CD4-positive, alpha-beta T cell treated with Interleukin-12 subunit alpha and Interleukin-12 subunit beta, for 1 hour (primary cell): ENCODE results near the gene PREX1.

Experiments used
- DNase-seq: peaks from one replicate; pipeline ENCODE4 v3.0.0-alpha.2; 2020

Gene PREX1

DNA sequence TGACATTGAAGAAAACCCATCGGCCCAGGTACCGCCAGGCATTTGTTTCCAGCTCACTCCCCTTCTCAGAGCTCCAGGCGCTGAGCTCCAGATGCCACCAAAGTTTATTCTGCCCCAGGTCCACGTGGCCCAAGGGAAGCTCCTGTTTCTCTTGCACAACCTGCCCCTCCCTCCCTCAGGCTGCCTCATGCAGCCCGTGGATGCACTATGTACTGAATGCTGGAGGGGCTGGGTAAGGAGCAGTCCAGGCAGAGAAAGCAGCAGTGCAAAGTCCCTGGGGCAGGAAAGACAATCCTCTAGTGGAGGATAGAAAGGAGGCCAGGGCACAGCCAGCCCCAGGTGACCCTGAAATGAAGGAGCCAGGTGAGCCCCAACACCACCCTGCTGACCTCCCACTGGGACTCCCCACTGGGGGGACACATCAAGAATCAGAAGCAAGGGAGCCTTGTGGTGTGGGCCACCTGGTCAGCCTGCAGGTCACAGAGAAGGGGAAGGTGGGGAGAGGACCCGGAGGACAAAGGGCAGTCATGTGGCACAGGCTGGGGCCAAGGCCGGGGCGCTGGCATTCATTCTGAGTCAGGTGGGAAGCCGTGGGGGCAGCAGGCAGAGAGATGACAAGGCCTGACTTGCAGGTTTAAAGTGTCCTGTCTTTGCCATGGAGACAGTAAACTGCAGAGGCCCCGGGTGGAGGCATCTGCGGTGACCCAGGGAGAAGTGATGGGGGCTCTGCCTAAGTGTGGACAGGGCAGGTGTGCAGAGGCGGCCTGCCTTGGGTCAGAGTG lies 230.1 kb downstream of the PREX1 start:
- no peak for DNase-seq

DNA sequence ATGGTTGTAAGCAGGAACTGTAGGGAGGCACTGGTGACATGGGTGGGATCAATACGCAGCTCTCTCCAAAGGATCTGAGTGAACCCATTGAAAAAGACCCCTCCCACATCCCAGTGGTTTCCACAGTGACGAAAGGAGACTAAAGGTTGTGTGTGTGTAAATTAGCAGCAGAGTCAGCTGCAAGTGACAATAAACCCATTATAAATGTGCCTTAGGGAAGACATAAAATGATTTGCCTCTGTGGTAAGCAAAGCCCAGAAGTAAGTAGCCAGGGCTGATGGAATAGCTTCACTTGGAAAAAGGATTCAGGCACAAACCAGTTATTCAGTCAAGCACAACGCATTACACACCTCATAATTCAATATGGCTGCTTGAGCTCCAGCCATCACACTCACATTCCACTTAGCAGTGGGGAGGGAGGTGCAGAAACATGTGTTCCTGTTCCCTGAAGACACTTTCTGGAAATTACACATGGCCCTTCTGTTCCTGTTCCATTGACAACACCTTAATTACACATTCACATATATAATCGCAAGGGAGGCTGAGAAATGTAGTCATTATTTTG lies 231.4 kb downstream of the PREX1 start:
- DNase-seq, result no peak

DNA sequence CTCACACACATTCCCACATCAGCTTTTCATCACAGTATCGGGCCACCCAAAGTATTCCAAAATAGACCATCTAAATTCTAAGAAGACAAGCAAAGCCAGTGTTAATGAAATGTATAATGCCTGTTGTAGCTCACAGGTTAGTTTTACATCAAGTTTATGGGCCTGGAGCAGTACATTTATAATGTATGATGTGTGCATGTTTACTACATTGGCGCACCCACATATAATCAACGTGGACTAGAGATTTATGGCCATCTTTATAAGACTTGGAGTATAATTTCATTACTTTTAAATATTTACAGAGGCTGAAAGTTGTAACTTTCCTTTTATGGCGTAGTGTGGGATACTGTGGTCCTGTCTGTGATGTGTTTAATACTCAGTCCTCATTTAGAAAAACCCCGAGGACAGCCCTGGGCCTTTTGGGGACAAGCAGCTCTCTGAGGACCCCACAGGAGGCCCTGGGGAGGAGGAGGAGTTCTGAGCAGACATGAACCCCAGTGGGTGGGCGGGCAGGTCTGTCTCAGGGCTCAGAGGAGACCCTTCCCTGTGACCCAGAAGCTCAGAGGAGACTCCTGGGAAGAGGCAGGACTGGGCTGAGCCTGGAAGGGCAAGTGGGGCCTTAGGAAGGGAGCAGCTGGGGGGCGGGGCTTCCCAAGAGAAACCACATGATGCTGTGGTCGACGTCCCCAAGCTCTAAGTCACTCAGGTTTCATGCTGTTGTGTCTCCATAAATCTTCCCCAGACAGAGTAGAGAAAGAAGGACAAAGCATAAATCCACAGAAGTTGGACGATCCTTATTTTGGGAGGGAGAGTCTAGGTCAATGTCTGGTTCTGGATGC lies 232.1 kb downstream of the PREX1 start:
- DNase-seq, result no peak

DNA sequence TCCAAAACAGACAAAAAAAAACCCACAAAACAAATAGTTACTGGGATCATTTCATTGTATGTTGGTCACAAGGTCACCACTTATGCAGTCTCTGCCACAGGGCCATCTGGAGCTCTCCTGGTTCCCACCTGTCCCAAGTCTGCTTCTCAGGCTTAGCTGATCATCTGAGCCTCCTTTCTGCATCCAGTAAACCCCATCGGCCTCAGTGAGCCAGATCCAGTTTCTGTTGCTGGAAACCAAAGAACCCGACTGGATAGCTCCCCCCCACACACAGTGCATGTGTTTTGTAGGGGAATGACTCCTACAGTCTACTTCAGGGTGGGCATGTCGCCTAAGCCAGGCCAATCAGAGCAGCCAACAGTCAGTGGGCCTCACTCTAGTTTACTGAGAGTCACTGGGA lies 233.3 kb downstream of the PREX1 start:
- no peak for DNase-seq

DNA sequence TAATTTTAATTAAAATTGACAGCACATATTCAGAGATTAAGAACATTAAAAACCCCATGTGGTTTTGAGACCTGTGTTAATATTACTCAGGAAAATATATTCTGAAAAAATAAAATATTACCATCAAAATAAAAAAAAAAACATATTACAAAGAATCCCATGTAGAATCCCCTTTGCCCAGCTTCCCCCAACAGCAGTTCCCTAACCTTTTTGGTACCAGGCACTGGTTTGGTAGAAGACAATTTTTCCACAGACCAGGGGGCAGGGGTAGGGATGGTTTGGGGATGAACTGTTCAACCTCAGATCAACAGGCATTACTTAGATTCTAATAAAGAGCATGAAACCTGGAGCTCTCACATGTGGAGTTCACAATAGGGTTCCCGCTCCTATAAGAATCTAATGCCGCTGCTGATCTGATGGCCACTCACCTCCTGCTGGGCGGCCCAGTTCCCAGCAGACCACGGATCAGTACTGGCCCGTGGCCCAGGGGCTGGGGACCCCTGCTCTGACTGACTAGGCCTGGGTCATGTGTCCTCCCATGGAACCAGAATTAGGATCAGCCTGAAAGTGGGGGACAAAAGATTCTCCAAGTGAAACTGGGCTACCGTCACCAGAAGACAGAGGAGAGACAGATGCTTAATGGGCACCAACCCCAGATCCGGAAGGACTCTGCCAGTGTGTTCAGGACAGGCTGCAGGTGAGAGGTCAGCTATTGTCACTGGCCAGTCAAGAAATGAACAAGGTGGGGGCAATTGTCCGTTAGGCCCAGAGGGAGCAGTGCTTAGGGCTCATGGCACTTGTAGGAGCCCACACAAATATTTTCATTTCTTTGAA lies 235.5 kb downstream of the PREX1 start:
- no peak for DNase-seq

DNA sequence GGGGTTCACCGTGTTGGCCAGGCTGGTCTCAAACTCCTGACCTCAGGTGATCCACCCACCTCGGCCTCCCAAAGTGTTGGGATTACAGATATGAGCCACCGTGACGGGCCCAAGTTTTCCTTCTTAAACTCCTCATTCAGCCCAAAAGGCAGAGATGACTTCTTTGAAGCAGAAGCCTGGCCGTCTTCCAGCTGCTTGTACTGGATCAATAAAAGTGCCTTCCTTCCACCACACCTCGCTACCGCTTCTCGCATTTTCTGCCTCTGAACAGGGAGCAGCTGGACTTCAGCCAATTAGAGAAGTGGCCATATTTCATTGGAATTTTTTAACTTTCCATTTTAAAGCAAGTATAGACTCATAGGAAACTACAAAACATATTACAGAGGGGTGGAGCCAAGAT lies 241.1 kb downstream of the PREX1 start:
- DNase-seq, result no peak

DNA sequence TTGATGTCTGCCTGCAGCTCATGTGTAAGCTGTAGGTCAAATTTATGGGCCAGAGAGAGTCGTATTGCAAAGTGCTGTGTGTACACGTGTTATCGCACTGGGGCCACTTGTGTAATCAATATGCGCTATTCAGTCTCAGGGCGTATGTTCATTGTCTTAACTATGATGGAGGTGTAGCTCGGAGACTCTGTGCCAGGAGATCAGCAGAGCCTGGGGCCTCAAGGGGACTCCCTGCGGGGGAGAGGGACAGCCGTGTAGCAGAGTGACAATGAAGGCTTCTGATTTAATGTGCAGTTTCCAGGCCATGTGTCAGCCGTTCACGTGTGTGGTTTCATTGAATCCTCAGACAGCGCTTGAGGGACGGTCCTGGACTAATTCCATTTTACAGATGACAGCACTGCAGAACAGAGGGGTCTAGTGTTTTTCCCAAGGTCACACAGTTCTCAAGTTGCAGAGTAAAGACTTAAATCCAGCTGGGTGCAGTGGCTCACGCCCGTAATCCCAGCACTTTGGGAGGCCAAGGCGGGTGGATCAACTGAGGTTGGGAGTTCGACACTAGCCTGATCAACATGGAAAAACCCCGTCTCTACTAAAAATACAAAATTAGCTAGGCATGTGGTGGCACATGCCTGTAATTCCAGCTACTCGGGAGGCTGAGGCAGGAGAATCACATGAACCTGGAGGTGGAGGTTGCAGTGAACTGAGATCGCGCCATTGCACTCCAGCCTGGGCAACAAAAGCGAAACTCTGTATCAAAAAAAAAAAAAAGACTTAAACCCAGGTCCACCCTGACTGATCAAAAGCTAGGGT lies 242.5 kb downstream of the PREX1 start:
- no peak for DNase-seq

DNA sequence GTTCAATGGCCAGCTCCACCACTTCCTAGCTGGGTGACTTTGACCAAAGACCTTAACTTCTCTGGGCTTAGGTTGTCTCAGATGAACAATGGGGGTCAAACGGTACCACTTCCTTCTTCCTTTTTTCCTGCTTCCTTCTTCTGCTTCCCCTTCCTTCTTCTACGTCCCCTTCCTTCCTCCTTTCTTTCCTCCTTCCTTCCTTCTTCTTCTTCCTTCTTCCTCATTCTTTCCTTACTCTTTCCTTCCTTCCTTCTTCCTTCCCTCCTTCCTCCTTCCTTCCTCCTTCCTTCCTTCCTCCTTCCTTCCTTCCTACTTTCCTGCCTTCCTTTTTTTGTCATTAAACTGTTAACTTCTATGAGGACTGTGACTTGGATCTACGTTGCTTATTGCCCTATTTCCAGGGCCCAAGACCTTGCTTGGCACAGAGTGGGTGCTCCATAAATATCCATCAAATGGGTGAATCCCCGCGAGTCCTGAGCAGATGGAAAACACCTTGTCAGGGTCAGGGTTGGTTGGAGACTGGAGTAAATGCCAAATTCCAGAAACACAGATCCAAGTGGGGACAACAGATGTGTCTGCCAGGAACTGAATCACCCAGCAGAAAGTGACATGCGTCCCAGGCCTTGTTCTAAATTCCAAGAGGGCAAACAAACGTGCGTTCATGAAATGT lies 243.3 kb downstream of the PREX1 start:
- DNase-seq, result no peak

DNA sequence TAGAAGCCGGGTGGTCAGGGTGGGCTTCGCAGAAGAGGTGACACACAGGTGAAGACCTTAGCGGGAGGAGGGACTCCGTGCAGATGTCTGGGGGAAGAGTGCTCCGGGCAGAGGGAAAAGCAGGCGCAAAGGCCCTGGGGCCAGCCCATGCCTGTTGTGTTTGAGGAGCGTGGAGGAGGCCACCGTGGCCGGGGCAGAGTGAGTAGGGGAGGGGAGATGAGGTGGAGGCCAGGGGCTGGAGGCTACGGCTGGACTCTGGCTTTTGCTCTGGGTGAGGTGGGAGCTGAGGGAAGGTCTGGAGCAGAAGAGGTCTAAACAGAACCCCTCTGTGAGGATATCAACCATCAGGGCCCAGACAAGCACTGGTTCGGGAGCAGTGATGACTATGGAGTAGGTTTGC lies 244.0 kb downstream of the PREX1 start:
- no peak for DNase-seq

DNA sequence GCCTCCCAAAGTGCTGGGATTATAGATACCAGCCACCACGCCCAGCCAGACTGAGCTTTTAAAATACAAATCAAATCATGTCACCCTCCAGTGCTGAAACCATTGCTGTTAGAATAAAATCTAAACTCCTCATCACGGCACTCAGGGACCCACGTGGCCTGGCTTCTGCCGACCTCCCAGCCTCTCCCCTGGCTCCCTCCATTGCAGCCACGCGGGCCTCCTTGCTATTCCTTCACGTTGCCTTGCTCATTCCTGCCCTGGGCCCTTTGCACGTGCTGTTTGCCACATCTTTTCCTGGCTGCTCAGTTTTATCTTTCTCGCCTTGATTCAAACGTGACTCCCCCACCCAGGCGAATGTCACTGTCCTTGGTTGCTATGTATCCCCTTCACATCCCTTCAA lies 244.6 kb downstream of the PREX1 start:
- DNase-seq, result no peak

DNA sequence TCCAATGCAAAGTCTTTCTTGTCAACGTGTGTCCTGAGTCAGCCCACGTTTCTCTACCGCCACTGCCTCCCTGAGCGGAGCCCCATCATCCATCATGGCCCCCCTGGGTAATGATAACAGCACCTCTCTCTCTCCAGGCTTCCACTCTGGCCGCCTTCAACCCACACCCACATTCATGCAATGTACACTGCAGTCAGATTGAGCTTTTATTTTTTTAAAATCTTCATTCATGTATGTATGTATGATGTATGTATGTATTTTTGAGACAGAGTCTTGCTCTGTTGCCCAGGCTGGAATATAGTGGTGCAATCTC lies 245.2 kb downstream of the PREX1 start:
- no peak for DNase-seq

DNA sequence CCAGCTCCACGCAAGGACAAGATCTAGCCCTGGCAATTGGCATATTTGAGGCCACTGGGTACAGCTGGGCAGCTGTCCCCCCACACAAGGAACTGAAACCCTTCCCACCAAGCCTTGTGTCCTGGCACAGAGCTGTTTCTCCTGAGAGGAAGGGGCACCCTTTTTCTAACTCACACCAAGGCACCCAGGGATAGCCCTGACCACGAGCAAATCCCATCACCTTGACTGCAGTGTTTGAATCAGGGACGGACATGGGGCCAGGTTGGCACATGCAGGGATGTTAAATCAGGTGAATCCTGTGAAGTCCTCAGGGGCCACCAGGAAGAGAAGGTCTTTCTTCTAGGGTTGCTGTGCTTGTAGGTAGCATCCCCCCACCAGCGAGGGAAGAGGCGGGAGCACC lies 246.6 kb downstream of the PREX1 start:
- no peak for DNase-seq

DNA sequence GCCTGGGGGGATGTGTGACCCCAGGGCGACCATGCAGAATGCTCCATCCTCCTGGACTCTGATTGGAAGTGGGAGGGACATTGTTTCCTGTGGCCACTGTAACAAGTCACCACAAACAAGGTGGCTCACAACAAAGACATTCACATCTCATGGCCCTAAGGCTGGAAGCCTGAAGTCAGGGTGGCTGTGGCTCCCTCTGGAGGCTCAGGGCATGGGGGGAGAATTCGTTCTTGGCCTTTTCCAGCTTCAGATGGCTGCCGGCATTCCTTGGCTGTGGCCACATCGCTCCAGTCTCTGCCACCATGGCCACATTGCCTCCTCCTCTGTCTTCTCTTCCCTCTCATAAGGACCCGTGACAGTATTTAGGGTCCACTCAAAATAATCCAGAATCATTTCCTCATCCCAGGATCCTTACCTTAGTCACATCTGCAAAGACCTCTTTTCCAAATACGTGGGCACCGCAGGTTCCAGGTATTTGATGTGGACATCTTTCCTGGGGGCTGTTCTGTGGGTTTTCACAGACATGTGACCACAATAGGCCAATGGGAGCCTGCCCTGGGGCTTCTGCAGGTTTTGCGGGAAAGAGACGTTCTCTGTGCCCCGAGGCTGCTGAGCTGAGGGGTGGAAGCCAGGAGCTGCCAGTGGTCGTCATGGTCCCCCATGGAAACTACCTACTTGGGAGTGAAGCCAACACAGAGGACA lies 249.3 kb downstream of the PREX1 start:
- DNase-seq, result no peak

DNA sequence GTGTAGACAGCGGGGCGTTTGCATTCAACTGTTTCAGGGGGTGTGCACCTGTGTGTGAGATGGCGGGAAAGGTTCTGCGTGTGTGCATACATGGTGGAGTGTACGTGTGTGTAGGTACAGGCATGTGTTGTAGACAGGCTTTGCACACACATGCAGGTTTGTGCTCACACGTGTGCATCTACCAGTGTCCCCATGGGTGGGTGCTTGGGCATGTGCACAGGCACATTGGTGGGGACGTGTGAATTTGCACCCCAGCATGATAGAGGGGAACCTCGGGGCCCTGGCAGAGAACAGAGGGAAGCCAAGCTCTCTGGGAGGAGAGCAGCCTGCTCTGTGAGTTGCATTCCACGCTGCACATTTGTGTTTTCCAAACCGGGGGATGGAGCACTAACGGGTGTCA lies 250.2 kb downstream of the PREX1 start:
- no peak for DNase-seq

DNA sequence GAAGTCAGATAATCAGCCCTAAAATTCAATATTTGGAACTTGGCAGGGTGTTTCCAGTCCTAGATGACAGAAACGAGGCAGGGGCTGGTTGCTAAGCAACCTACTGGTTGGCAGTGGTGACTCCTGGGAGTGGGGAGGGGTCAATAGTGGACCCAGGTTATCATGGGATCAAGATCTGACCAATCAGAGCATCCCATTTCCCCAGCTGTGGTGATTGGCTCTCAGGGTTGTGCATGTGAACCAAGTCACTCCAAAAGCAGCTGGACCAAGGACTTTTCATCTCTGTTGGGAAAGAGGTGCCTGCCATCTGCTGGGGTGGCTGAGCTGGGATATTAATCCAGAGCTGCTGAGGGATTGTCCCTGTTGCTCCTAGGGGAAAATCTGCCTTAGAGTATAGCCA lies 253.4 kb downstream of the PREX1 start:
- DNase-seq, result no peak
